HEK293T (cell line): ENCODE results near the gene CLDN24.

ENCODE experiments used
- BHLHE40 ChIP-seq: fragments of 450-650 bp; IDR thresholded peaks from 2 replicates; pipeline ENCODE4 v1.6.1; 2016; ENCODE audit warnings: mild to moderate bottlenecking, moderate library complexity, borderline replicate concordance
- CTBP1 ChIP-seq: fragments of 450-650 bp; IDR thresholded peaks from 2 replicates; pipeline ENCODE4 v1.6.1; 2016; ENCODE audit warnings: borderline replicate concordance
- ELF4 ChIP-seq: fragments of 450-650 bp; IDR thresholded peaks from 2 replicates; pipeline ENCODE4 v1.6.1; 2017; ENCODE audit warnings: antibody characterized with exemption
- FOXA1 ChIP-seq: fragments of 450-650 bp; IDR thresholded peaks from 2 replicates; pipeline ENCODE4 v1.6.1; 2016; ENCODE audit warnings: mild to moderate bottlenecking
- FOXK2 ChIP-seq: fragments of 450-650 bp; IDR thresholded peaks from 2 replicates; pipeline ENCODE4 v1.6.1; 2016; ENCODE audit warnings: mild to moderate bottlenecking
- FOXM1 ChIP-seq: fragments of 450-650 bp; IDR thresholded peaks from 2 replicates; pipeline ENCODE4 v1.6.1; 2017; ENCODE audit warnings: mild to moderate bottlenecking, borderline replicate concordance
- L3MBTL2 ChIP-seq: fragments of 450-650 bp; conservative IDR thresholded peaks from 2 replicates; pipeline ENCODE4 v1.6.1; 2016; ENCODE audit warnings: mild to moderate bottlenecking
- LEF1 ChIP-seq: fragments of 450-650 bp; IDR thresholded peaks from 2 replicates; pipeline ENCODE4 v1.6.1; 2017; ENCODE audit warnings: mild to moderate bottlenecking, borderline replicate concordance
- NFRKB ChIP-seq: fragments of 450-650 bp; IDR thresholded peaks from 2 replicates; pipeline ENCODE4 v1.6.1; 2016; ENCODE audit warnings: mild to moderate bottlenecking, moderate library complexity
- SP1 ChIP-seq: fragments of 450-650 bp; IDR thresholded peaks from 2 replicates; pipeline ENCODE4 v1.6.1; 2017
- SUZ12 ChIP-seq: fragments of 450-650 bp; IDR thresholded peaks from 2 replicates; pipeline ENCODE4 v1.6.1; 2016; ENCODE audit warnings: mild to moderate bottlenecking

DNA sequence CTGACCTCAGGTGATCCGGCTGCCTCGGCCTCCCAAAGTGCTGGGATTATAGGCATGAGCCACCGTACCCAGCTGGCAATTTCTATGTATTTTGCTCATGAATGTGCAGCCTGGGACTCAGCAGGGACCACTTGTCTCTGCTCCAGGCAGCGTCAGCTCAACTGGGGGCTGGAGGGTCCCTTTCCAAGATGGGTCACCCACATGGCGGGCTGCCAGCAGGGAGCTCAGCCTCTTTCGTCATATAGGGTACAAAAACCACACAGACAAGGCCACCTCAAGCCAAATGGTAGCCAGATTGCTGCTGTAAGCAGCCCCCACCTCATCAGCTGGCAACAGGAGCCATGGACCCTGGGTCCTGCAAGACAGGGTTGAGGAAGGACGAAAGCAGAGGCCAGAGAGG is 2.4 kb upstream of the CLDN24 start:
- TF ChIP-seq SUZ12 (no peak), SP1 (no peak), LEF1 (no peak), FOXM1 (no peak), FOXA1 (no peak), FOXK2 (no peak), BHLHE40 (no peak), ELF4 (no peak), CTBP1 (no peak), L3MBTL2 (no peak), NFRKB (no peak)
